Measurements from ENCODE around the gene MIS18A.

The MIS18A gene

DNA sequence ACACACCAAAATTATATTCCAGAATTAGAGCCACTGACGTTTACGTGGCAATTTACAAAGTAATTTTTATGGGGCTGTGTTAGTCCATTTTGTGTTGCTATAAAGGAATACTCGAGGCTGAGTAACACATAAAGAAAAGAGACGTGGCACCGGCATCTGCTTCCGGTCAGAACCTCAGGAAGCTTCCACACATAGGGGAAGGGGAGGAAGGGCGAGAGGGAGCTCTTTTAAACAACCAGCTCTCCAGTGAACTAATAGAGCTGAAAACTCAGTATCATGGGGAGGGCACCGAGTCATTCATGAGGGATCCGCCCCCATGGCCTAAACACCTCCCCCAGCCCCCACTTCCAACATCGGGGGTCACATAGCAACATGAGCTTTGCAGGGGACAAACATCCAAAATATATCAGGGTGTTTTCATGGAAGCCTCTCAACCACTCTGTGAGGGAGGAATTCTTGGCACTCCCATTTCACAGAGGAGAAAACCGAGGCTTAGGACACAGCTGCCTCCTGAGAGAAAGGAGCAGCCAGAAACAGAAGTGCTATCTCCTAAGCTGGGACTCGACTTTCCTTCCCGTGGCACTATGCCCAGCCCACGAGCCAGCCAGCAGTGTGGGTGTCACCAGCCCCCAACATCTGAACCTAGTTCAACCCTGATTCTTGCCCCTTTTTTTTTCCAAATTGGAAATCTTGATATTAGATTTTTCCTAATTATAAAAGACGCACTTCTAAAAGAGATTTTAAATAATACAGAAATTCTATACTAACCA is 29.2 kb downstream of the MIS18A start:
- no peak for DNase-seq

DNA sequence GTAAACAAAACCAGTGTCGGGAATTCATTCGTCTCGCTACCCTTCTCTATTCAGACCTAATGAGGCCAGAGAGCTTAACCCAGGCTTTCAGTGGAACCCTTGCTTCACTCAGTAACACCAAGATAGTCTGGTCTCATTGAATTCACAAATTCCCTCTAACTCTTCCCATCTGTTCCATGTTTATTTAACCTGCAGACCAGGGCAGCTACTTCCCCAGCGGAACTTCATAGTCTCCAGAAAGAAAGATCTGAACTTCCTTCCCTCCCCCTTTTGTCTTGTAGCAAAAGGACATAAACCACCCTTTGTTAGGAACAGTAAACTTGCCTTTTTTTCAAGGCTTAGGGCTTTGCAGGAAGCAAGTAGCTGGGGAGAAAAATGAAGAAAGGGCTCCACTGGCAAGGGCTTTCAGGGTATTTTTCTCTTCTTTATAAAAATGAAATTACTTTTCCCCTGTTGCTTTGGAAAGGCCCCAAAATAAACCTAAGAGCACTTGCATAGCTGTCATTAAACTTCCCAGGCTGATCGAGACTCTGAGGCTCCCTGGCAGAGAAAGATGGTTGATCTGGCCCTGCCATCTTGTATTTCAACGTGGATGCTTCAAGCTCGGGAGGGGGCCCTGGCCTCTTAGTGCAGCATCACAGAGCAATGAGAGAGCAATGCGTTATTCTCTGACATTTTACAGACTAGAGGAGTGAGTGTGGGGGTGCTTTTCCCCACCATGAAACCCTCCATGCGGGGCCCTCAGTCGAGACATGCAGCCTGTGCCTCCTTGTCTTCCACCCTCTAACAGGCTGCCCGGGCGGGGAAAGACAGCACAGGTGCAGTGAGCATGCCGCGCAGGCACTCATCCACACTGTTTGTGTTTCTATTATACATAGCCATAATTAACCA is 30.0 kb downstream of the MIS18A start:
- no peak for DNase-seq

DNA sequence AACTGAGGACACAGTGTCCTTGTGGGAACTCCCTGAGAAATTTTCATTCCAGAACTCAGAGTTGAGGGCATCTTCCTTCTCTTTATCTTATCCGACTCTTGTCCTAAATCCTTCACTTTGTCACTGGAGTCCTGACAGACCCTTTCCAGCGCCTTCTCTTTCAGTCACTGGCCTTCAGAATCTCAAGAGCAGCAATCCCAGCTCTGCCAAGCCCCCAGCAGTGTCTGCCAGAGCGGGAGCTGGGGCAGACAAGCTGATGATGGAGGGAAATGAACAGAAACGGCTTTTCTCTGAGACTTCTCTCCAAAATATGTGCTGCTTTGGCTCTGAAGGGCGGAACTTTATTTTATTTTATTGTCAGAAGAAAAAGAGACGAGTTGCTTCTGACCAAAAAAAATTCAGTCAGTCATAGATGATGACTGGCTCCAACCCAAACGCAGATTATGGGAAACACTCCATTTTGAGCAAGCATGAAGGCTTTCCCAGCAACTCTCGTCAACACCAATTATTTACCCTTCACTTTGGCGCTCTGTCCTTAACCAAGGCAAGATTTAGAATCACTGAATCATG is 32.2 kb downstream of the MIS18A start:
- DNase-seq = no peak

DNA sequence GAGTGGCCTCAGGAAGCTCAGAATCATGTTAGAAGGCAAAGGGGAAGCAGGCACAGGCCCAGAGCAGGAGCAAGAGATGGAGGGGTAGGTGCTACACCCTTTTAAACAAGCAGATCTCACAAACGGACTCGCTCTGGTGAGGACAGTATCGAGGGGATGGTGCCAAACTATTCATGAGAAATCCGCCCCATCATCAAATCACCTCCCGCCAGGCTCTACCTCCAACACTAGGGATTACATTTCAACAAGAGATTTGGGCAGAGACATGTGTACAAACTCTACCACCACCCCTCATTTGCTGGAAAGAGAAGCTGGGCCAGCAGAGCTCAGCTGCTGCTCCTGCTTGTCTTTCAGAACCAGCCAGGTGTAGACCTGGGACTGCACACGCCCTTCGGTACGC is 32.9 kb downstream of the MIS18A start:
- no peak for DNase-seq

DNA sequence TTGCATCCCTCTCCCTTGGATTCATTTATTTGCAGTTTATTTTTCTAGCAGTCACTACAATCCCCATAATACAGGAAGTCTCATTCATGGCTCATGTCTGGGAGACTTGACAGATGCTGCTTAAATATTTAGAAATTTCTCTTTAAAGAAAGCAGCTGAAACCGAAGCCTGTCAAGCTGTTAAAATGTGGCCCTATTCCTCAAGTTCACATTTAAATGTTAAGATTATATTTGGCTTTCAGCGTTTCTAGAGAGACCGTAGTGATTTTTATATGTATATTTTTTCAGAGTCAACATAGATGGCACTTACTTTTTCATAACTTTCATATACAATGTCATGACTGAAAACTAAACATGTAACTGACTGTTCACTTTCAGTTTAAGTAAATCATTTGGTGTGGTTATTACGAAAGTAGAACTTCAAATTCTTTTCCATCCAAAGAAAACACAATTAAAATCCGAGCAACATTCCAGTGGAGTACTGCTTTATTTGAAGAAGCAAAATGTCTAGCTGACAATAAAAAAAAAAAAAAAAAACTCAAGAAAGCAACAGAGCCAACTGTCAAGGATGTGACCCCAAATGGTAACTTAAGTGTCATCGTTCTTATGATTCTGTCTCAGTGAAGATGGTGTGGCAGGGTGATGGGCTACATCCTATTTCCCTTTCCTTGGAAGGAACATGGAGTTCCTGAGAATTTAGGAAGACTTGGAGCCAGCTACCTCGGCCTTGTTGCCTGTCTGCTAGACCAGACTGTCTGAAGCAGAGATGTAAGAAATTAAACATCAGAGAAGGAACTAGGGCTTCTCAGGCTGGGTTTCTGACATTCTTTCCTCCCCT is 37.8 kb downstream of the MIS18A start:
- DNase-seq = no peak

DNA sequence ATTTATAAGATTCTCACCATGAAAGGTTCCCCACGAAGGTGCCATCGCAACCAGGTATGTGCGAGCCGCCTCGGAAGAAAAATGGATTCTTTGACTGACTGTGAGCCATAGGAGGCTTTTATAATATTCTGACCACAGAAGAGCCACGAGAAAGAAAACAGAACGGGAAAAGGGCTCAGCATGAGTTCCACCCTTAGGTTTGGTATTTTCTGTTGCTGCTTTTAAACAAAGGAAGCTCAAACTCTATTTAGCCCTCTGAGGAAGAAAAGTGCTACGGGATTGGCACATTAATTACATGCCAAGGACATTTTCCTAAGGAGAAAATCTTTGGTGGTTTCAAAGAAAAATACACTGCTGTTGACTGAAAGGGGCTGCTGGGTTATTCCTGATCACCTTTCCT is 39.3 kb downstream of the MIS18A start:
- no peak for DNase-seq

DNA sequence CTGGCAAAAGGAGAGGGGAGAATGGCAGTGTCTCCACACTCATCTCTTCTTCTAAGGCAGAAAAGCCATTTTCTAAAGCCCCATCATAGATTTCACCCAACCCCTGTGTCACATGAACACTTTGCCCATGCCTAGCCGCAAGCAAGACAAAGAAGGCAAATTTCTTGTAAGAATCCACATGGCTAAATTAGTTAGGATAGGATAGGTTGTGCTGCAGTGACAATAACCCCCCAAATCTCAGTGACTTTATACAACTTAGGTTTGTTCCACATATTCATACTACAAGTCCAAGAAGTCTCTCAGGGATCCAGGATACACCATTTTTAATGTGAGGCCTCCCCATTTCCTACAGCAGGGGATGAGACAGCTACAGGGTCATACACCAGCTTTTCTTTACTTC is 40.8 kb downstream of the MIS18A start:
- DNase-seq = no peak

DNA sequence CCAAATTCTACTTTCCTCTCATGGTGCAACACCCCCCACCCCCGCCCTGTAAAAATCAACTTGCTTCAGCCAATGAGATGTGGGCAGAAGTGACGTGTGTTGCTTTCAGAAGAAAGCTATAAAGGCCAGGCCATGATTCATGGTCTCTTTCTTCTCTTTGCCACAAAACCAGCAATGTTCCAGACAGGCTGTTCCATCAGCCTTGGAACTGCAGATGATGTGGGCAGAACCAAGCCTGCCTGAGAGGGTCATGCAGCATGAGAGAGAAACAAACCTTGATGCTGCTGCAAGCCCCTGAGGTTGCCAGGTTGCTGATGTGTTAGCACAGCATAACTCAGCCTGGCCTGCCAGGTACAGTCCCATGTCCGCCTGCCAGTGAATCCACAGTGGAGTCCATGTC is 41.8 kb downstream of the MIS18A start:
- no peak for DNase-seq

DNA sequence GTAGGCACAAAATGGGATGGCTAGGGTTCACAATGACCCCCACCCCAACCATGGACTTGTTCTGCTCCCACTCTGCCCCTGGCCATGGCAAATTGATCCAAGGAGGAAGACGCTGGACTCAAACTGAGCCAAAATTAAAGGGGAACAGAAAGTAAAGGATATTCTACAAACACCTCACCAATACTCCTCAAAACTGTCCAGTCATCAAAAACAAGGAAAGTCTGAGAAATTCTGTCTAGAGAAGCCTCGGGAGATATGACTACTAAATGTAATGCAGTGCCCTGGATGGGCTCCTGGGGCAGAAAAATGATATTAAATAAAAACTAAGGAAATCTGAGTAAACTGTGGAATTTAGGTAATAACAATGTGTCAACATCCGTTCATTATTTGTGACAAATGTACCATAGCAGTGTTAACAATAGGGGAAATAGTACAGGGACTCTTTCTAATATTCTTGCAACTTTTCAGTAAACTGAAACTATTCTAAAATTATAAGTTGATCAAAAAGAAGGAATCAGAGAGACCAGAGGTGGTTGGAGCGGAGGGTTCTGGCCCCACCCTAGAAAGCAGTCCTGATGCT is 45.0 kb downstream of the MIS18A start:
- DNase-seq = no peak

DNA sequence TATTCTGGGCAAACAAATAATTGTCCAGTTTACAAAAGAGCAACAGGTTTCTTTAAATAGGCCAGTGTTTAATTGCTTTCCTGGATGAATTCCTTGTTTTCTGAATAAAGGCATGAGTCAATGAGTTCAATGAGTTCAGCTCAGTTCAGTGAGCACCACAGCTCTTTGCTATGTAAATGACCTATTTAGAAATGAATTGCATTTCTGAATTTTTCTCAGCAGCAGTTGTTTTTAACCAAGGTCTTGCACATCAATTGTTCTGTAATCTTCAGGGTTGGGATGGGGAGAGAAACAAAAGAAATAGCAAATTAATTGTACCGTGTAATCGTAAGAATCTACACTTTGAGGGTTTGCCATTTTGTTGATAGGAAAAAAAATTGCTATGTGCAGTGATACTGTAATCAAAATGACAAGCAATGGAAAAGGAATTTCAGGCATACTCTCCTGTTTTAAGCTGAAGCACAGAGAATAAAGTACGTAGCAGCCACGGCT is 45.7 kb downstream of the MIS18A start:
- DNase-seq = no peak

DNA sequence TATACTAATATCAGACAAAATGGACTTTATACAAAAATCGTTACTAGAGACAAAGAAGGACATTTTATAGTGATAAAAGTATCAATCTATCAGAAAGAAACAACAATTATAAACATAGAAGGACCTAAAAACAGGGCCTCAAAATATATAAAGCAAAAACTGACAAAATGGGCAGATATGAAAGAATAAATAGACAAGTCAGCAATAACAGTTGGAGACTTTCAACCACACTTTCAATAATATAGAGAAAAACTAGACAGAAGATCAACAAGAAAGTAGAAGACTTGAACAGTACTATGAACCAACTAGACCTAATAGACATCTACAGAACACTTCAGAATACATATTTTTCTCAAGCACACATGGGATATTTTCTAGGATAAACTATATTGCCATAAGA is 52.4 kb downstream of the MIS18A start:
- DNase-seq = no peak

All from stimulated activated CD4-positive, alpha-beta T cell treated with anti-CD3 and anti-CD28 coated beads, Interleukin-4, amount 100 ng/mL, for 24 hours (primary cell).